Stimulated activated CD4-positive, alpha-beta T cell treated with anti-CD3 and anti-CD28 coated beads, Interleukin-12 subunit alpha, Interleukin-12 subunit beta, amount 100 ng/mL, for 48 hours (primary cell): ENCODE results near the gene ANKS1B.

Source experiments
- DNase-seq, 3 donors: peaks; one replicate each; pipeline ENCODE4 v3.0.0-alpha.2; 2020; ENCODE audit warnings: low read depth in 2 of 3, low spot score in 1 of 3

The ANKS1B gene

GRCh38 chr12:98909746-98910145 is 1075.0 kb downstream of the ANKS1B start:
- no peak for DNase-seq

GRCh38 chr12:98908866-98909265 is 1075.9 kb downstream of the ANKS1B start:
- DNase-seq = no peak

GRCh38 chr12:98903875-98904274 is 1080.9 kb downstream of the ANKS1B start:
- no peak for DNase-seq

- DNase-seq = no peak
Measured at GRCh38 chr12:98901189-98901588, 1083.5 kb downstream of the ANKS1B start.

- no peak for DNase-seq
Measured at GRCh38 chr12:98896938-98897337, 1087.8 kb downstream of the ANKS1B start.

DNA sequence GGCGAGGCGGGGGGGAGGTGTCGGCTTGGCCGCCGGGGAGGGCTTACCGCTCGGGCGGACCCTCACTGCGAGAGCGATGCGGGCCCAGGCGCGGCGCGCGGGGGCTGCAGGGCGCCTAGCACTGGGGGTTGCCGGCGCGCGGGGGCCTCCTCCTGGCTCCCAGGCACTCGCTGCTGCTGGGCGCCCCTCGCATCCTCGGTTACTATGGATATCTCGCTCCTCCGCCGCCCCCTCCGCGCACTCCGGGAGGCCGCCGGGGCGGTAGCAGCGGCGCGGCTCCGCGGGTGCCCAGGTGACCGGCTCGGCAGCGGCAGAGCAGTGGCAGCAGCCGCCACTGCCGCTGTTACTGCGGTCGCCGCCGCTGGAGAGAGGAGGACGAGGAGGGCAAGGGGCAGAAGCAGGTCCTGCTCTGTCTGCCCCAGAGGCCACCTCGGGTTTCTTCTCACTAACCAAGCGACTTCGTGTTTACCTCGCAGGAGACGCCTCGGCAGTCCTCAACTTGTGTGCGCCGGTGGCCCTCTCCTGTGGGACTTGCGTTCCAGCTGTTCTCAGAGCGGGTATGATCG is 1089.6 kb downstream of the ANKS1B start:
- no peak for DNase-seq

DNA sequence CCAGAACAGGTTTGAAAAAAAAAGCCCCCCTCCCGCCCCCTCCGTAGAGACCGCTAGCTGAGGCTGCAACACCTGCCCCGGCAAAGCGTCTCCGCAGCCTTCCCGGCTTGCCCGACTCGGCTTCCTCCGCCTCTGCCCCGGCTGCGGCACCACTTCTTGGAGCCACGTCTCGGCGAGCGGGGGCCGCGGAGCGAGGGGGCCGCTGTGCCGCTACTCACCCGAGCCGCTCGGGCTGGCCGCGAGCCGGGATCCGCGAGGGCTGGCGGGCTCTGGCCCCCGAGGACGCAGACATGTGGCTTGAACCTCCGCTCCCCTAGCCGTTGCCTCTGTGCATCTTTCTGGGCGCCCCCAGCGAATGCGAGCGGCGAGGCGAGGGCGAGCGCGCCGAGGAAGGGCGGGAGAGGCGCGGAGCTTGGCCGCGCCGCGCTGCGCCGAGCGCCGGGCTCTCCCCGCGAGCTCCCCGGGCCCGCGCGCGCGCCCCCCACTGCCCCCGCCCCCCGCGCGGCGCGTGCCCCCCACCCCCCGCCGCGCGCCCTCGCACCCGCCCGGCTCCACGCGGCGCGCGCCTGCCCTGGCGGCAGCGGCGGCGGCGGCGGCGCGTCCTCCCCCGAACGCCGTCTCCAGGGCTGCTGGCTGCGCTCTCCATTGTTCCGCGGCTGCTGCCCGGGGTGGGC is 1090.2 kb downstream of the ANKS1B start:
- no peak for DNase-seq

DNA sequence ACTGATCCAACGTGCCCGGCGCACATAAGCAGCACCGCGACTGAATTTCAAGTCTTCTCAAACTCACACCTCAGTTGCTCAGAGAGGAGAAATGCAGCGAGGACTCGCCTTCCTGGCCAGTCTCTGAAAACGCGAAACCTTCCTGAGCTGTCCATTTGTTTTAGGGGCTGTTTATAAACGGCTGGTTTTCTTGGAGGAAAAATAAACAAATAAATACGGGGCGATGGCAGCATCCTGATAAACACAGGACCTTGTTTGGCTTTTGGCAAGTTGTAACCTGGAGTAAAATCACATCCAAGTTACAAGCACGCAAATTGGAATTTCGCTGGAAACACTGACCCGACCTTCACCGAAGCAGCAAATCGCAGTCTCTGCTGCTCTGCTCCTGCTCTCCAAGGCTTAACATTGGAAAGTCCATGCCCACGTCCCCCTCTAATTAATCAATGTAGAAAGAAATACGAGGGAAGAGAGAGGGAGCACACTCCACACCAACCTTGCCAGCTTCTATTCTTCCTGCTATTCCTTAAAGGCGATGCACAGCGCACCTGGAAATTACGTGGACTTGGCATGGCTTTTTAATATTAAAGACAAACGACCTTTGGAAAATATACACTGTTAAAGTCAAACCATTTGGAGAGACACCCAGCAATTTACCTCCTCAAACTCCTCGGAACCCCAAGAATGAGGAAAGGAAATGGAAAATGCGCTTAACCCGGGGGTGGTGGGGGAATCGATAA is 1090.9 kb downstream of the ANKS1B start:
- no peak for DNase-seq

- DNase-seq = no peak
Measured at GRCh38 chr12:98893126-98893674, 1091.5 kb downstream of the ANKS1B start.

DNA sequence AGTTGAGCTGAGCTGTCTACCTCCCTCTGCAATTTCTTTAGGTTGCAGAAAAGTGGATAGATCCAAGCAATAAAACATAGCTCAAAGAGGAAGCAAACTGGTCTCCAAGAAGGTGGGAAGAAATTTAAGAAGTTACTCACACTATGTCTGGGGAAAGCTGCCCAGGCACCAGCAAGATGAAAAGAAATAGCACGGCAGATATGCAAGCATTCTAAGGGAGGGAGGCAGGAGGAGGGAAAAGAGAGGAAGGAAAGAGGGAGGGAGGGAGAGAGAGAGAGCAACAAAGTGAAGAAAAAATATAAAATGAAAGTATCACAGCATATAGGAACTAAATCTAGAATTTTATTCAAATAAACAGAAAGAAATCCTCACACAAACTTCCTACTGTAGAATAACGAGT is 1099.0 kb downstream of the ANKS1B start:
- no peak for DNase-seq

DNA sequence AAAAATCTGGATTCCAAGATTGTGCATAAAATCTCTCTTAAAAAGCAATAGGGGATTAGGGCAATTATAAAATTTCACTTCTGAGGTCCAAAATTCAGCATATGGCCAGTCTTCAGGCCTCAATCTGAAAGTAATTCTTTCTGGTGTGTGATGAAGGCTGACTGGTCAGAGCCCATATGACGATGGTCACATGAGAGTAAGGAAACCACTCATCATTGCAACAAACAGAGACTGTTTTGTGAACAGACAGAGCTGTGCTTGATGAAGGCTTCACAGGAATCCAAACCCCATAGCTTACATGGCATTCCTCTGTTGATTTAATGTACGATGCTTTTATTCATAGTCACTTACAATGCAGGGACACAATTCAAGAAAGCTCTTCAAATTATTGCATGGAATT is 1101.5 kb downstream of the ANKS1B start:
- DNase-seq = no peak

GRCh38 chr12:98882526-98882925 is 1102.2 kb downstream of the ANKS1B start:
- DNase-seq = no peak

GRCh38 chr12:98873776-98874175 is 1111.0 kb downstream of the ANKS1B start:
- no peak for DNase-seq

- no peak for DNase-seq
Measured at GRCh38 chr12:98870504-98870903, 1114.2 kb downstream of the ANKS1B start.

DNA sequence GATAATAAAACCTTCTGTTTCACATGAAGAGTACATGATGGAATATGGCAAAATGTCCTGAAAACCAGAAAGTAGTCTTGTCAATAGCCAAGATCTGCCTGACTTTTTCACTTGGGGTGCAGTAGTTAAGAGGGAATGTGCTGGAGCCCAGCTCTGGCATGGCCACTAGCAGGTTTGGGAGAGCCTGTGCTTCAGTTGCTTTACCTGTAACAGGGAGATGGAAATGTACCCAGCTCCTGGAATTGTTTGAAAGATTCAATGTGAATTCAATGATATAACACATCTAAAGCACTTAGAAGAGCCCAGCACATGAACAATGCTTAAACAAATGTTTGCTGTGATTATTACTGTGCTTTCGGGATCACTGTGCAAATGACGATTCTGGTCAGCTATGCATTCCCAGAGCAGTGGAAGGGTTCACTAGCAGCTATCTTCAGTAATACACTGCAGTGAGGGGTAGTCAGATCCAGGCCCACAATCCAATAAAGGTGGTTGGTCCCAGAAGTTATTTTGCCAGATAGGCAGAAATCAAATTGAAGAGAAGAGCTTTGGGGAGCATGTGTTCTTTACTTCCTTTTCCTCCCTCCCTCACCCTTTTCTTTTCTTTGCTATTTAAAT is 1114.7 kb downstream of the ANKS1B start:
- no peak for DNase-seq

- DNase-seq = no peak
Measured at GRCh38 chr12:98868538-98868937, 1116.2 kb downstream of the ANKS1B start.

DNA sequence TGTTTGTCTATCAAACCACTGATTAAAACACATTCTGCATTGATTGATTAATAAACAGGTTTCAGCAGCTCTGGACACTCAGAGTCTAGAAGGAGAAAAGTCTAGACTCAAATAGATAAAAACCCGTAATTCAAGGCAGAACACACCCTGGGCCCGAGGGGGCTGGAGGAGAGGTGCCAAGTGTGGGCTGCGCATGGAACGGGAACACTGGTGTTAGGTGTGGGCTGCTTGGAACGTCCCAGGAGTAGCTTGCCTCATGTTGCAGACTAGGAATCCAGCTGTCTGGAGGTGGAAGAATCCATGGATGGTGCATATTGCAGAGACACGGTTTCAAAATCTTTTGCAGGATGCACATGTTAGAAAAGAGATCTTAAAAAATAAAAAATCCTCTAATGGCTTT is 1116.7 kb downstream of the ANKS1B start:
- no peak for DNase-seq

GRCh38 chr12:98864363-98864762 is 1120.4 kb downstream of the ANKS1B start:
- no peak for DNase-seq

GRCh38 chr12:98863167-98863566 is 1121.6 kb downstream of the ANKS1B start:
- no peak for DNase-seq

DNA sequence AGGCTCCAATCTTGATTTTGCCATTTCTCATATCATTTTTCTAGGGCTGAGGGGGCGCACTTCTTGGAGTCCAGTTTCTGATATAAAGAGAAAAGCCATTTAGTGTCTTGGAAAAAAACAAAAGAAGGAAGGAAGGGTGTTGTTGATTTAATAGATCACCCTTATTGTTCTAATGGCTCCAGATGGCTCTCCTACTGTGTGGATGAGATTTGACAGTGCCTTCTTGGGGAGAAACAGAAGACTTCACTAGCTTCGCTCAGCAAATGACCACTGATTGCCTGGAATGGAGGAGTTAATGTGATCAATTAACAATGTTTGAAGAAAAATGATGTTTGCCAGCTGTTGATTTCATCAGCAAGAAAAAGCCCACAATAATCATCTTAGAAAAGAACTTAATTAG is 1123.5 kb downstream of the ANKS1B start:
- no peak for DNase-seq

GRCh38 chr12:98856897-98857540 is 1127.7 kb downstream of the ANKS1B start:
- no peak for DNase-seq
